CD14-positive monocyte (primary cell): ENCODE measurements around the gene DRAM2. TPM values are rescaled to one million over a fixed set of nuclear protein-coding genes. Genes with fewer than 3 reads are reported as not detected.
A peak's percentile ranks its signal among the peaks of the same experiment; 100 is the strongest.

Experiments
- DNase-seq, 3 donors: peaks; one replicate each; pipeline ENCODE4 v3.0.0-alpha.2; 2011 to 2022
- H2AFZ ChIP-seq: 2 replicates; pipeline ENCODE4 v1.6.0; 2012; ENCODE audit warnings: mild to moderate bottlenecking, low read depth, low read length, inconsistent platforms; ENCODE audit not compliant: insufficient read depth, poor library complexity, severe bottlenecking
- H3K27ac ChIP-seq, 2 donors: 1 replicate in 1 of 2; 2 replicates in 1 of 2; pipeline ENCODE4 v1.5.1; 2012 to 2013; ENCODE audit warnings: low read length in 2 of 2, control low read depth in 1 of 2, inconsistent platforms in 1 of 2, low read depth in 1 of 2, mild to moderate bottlenecking in 1 of 2
- H3K27me3 ChIP-seq, 2 donors: one replicate each; pipeline versions ENCODE4 v1.6.0 to v1.6.1; 2011 to 2013; ENCODE audit warnings: low read length in 2 of 2; ENCODE audit not compliant: control insufficient read depth in 2 of 2, insufficient read depth in 2 of 2
- H3K36me3 ChIP-seq, 2 donors: replicated peaks in 1 of 2; 1 replicate in 1 of 2; 2 replicates in 1 of 2; pipeline versions ENCODE4 v1.5.1 to v1.6.1; 2012 to 2013; ENCODE audit warnings: low read length in 2 of 2, control low read depth in 1 of 2, inconsistent platforms in 1 of 2, mild to moderate bottlenecking in 1 of 2; ENCODE audit not compliant: insufficient read depth in 2 of 2, control insufficient read depth in 1 of 2
- H3K4me1 ChIP-seq, 2 donors: 1 replicate in 1 of 2; 2 replicates in 1 of 2; pipeline versions ENCODE4 v1.5.1 to v1.6.1; 2012 to 2013; ENCODE audit warnings: low read length in 2 of 2, control low read depth in 1 of 2, inconsistent platforms in 1 of 2, mild to moderate bottlenecking in 1 of 2, moderate library complexity in 1 of 2; ENCODE audit not compliant: insufficient read depth in 2 of 2, control insufficient read depth in 1 of 2
- H3K4me2 ChIP-seq: replicated peaks from 2 replicates; pipeline ENCODE3; 2012; ENCODE audit warnings: low read length, moderate library complexity, mild to moderate bottlenecking; ENCODE audit not compliant: poor library complexity, severe bottlenecking; ENCODE audit errors: extremely low read depth
- H3K4me3 ChIP-seq, 3 experiments: fragments of 200-600 bp in 1 of 3; sonication (generic) in 1 of 3; replicated peaks in 1 of 3; 1 replicate in 2 of 3; 2 replicates in 1 of 3; pipeline ENCODE4 v1.5.1; 2011 to 2013; ENCODE audit warnings: low read length in 3 of 3, mild to moderate bottlenecking in 3 of 3, control low read depth in 2 of 3, low read depth in 2 of 3, inconsistent platforms in 1 of 3, moderate library complexity in 1 of 3
- H3K79me2 ChIP-seq: 2 replicates; pipeline ENCODE4 v1.6.0; 2012; ENCODE audit warnings: mild to moderate bottlenecking, control low read depth, inconsistent platforms, low read length, moderate library complexity; ENCODE audit not compliant: insufficient read depth
- H3K9ac ChIP-seq: 2 replicates; pipeline ENCODE4 v1.6.0; 2017; ENCODE audit warnings: low read length, mild to moderate bottlenecking; ENCODE audit not compliant: insufficient read depth, poor library complexity, severe bottlenecking
- H3K9me3 ChIP-seq, 2 donors: replicated peaks in 1 of 2; 1 replicate in 1 of 2; 2 replicates in 1 of 2; pipeline versions ENCODE4 v1.5.1 to v1.6.1; 2012 to 2013; ENCODE audit warnings: low read length in 2 of 2, control low read depth in 1 of 2; ENCODE audit not compliant: control insufficient read depth in 1 of 2, insufficient read depth in 1 of 2
- H4K20me1 ChIP-seq: 2 replicates; pipeline ENCODE4 v1.6.0; 2012; ENCODE audit warnings: mild to moderate bottlenecking, low read length, control low read depth, moderate library complexity; ENCODE audit not compliant: insufficient read depth
- H3K27ac Mint-ChIP-seq, 7 donors: one replicate each; pipeline ENCODE4 v1.8.0; 2020; ENCODE audit warnings: mild to moderate bottlenecking in 7 of 7, mixed read lengths in 7 of 7, moderate library complexity in 6 of 7, inconsistent platforms in 2 of 7
- H3K27me3 Mint-ChIP-seq, 3 donors: one replicate each; pipeline ENCODE4 v1.8.0; 2021 to 2022; ENCODE audit warnings: low read depth in 3 of 3, mild to moderate bottlenecking in 3 of 3, mixed read lengths in 3 of 3, moderate library complexity in 3 of 3, inconsistent platforms in 1 of 3
- H3K36me3 Mint-ChIP-seq, 2 donors: one replicate each; pipeline ENCODE4 v1.8.0; 2020; ENCODE audit warnings: mixed read lengths in 2 of 2, inconsistent platforms in 1 of 2, mild to moderate bottlenecking in 1 of 2
- H3K4me1 Mint-ChIP-seq: one replicate; pipeline ENCODE4 v1.8.0; 2020; ENCODE audit warnings: mild to moderate bottlenecking, mixed read lengths
- H3K4me3 Mint-ChIP-seq, 2 donors: one replicate each; pipeline ENCODE4 v1.8.0; 2020; ENCODE audit warnings: mild to moderate bottlenecking in 2 of 2, mixed read lengths in 2 of 2, moderate library complexity in 1 of 2
- H3K9me3 Mint-ChIP-seq, 7 donors: one replicate each; pipeline ENCODE4 v1.8.0; 2020 to 2022; ENCODE audit warnings: mixed read lengths in 7 of 7, mild to moderate bottlenecking in 6 of 7, moderate library complexity in 6 of 7, inconsistent platforms in 2 of 7
- CTCF ChIP-seq: fragments of 200-600 bp; IDR thresholded peaks from one replicate; pipeline ENCODE4 v1.8.0; 2022; ENCODE audit warnings: antibody characterized with exemption, mild to moderate bottlenecking
- WGBS: methylation state at CpG from one replicate; pipeline ENCODE4 v1.1.5; 2013; ENCODE audit warnings: missing lambda C conversion rate; ENCODE audit not compliant: insufficient coverage; 5-methylcytosine and 5-hydroxymethylcytosine counted together
- intact Hi-C, 2 donors: fragments of 100-400 bp; cut with micrococcal nuclease; formaldehyde crosslinking; loops; one replicate each; pipeline versions ENCODE4 v1.15.0 to v1.15.1; 2023
- polyA plus RNA-seq, 3 donors: library from polyadenylated mRNA; depleted of rRNA in 1 of 3; unstranded in 2 of 3; stranded (reverse) in 1 of 3; fragments of 300-500 nt in 2 of 3; fragments of >200 nt in 1 of 3; fragmentation: Illumina TruSeq in 2 of 3; gene quantifications; 1 replicate in 2 of 3; 2 replicates in 1 of 3; pipeline ENCODE4 v1.2.3, GENCODE V29; 2012 to 2021

DRAM2 gene
- polyA plus RNA-seq, 3 donors, result 85.9 to 204 (median 190) TPM

DNA sequence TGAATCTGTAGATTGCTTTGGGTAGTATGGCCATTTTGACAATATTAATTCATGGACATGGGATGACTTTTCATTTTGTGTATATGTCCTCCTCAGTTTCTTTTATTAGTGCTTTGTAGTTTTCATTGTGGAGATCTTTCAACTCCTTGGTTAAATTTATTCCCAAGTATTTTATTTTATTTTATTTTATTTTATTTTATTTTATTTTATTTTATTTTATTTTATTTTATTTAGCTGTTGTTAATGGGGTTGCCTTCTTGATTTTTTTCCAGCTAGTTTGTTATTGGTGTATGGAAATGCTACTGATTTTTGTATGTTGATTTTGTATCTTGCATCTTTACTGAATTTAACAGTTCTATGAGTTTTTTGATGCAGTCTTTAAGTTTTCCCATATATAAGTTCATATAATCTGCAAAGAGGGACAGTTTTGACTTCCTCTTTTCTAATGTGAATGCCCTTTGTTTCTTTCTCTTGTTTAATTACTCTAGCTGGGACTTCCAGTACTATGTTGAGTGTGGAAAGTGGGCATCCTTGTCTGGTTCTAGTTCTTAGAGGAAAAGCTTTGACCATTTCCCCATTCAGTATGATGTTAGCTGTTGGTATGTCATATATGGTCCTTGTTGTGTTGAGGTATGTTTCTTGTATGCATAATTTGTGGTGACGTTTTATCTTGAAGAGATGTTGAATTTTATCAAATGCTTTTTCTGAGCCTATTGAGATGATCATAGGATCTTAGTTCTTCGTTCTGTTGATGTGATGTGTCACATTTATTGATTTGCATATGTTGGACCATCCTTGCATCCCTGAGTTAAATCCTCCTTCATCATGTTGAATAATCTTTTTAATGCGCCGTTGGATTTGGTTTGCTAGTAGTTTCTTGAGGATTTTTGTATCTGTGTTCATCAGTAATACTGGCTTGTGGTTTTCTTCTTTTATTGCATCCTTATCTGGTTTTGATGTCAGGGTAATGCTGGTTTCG, 14.4 kb upstream of the DRAM2 start:
- no peaks in the 10 kb centered on the region for H3K4me1 ChIP-seq
- peaks cover 99% of the 10 kb centered on the region for H4K20me1 ChIP-seq
- Mint-ChIP-seq H3K4me1 (peaks cover 35% of the 10 kb centered on the region), H3K9me3 (no peaks in the 10 kb centered on the region), H3K27me3 (no peaks in the 10 kb centered on the region), H3K36me3 (peaks cover 79 to 84% of the 10 kb centered on the region in 2 donors), H3K27ac (peak overlapping the region in 2 of 7 donors; percentile 13 to 81), H3K4me3 (no peak overlapping the region)
- no peak for TF ChIP-seq CTCF
- H2AFZ ChIP-seq, result no peak overlapping the region
- no peak overlapping the region for H3K4me3 ChIP-seq
- peak in 1 of 3 donors; percentile 10 for DNase-seq
- no peaks in the 10 kb centered on the region for H3K9me3 ChIP-seq
- H3K27me3 ChIP-seq, result no peaks in the 10 kb centered on the region
- H3K79me2 ChIP-seq, result peaks cover 97% of the 10 kb centered on the region
- no peak overlapping the region for H3K4me2 ChIP-seq
- WGBS, result 100% methylated on average over 1 of the region's 5 CpGs
- peak overlapping the region in 1 of 2 donors; percentile 30 for H3K27ac ChIP-seq
- H3K9ac ChIP-seq, result no peak overlapping the region
- peaks cover 75 to 86% of the 10 kb centered on the region in 2 donors for H3K36me3 ChIP-seq
- intact Hi-C loops, result no loop called here

GRCh38 chr1:111151838-111152237, 11.9 kb upstream of the DRAM2 start:
- Histone ChIP-seq H3K36me3 (peaks cover 76 to 90% of the 10 kb centered on the region in 2 donors), H3K27ac (peak overlapping the region in 1 of 2 donors; percentile 10)

More at GRCh38 chr1:111151838-111152237, 11.9 kb upstream of the DRAM2 start:
- no peak for DNase-seq
- H3K4me1 ChIP-seq, result no peaks in the 10 kb centered on the region
- Mint-ChIP-seq H3K9me3 (no peaks in the 10 kb centered on the region), H3K27me3 (no peaks in the 10 kb centered on the region), H3K4me1 (peaks cover 37% of the 10 kb centered on the region), H3K27ac (peak overlapping the region in 3 of 7 donors; percentile 54 to 75 (median 75)), H3K36me3 (peaks cover 78 to 90% of the 10 kb centered on the region in 2 donors), H3K4me3 (no peak overlapping the region)
- H2AFZ ChIP-seq, result no peak overlapping the region
- peaks cover 99% of the 10 kb centered on the region for H3K79me2 ChIP-seq
- H4K20me1 ChIP-seq, result peaks cover 99% of the 10 kb centered on the region
- H3K9ac ChIP-seq, result no peak overlapping the region
- no peak for TF ChIP-seq CTCF
- H3K27me3 ChIP-seq, result no peaks in the 10 kb centered on the region
- no peaks in the 10 kb centered on the region for H3K9me3 ChIP-seq
- no peak overlapping the region for H3K4me2 ChIP-seq
- WGBS, result no CpG with 5 or more reads among the region's 3 CpGs
- intact Hi-C loops, result no loop called here
- no peak overlapping the region for H3K4me3 ChIP-seq
